Measurements from ENCODE around the gene ASPRV1. TPM values are rescaled to one million over a fixed set of nuclear protein-coding genes. Genes with fewer than 3 reads are reported as not detected.

The ASPRV1 gene
- total RNA-seq, 2 donors from 2014 or later: 0.84 to 0.91 TPM

- TF ChIP-seq, protein P1, sequence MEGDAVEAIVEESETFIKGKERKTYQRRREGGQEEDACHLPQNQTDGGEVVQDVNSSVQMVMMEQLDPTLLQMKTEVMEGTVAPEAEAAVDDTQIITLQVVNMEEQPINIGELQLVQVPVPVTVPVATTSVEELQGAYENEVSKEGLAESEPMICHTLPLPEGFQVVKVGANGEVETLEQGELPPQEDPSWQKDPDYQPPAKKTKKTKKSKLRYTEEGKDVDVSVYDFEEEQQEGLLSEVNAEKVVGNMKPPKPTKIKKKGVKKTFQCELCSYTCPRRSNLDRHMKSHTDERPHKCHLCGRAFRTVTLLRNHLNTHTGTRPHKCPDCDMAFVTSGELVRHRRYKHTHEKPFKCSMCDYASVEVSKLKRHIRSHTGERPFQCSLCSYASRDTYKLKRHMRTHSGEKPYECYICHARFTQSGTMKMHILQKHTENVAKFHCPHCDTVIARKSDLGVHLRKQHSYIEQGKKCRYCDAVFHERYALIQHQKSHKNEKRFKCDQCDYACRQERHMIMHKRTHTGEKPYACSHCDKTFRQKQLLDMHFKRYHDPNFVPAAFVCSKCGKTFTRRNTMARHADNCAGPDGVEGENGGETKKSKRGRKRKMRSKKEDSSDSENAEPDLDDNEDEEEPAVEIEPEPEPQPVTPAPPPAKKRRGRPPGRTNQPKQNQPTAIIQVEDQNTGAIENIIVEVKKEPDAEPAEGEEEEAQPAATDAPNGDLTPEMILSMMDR (conservative IDR thresholded peaks at IDR 0.05): no peak
- Mint-ChIP-seq H3K27ac (no peak overlapping the region), H3K36me3 (ENCODE audit: low read depth) (no peaks in the 10 kb centered on the region), H3K27me3 (ENCODE audit: insufficient read depth) (no peaks in the 10 kb centered on the region), H3K9me3 (no peaks in the 10 kb centered on the region), H3K4me1 (peaks cover 6% of the 10 kb centered on the region), H3K4me3 (no peak overlapping the region)
- Histone ChIP-seq H3K4me3 (ENCODE audit: low read length) (no peak overlapping the region), H3K27me3 (ENCODE audit: control insufficient read depth, insufficient read depth, low read length, poor library complexity, severe bottlenecking) (no peaks in the 10 kb centered on the region), H3K9me3 (ENCODE audit: control insufficient read depth, low read length) (no peaks in the 10 kb centered on the region), H3K36me3 (ENCODE audit: control insufficient read depth, insufficient read depth, low read length) (no peaks in the 10 kb centered on the region), H3K27ac (ENCODE audit: low read depth, low read length) (no peak overlapping the region), H3K4me1 (ENCODE audit: control insufficient read depth, insufficient read depth, low read length) (no peaks in the 10 kb centered on the region), H3K9ac (ENCODE audit: extremely low read depth, low read length, poor library complexity, severe bottlenecking) (no peak overlapping the region)
- WGBS, 2 experiments (ENCODE audit: insufficient coverage in 1 of 2, insufficient read length in 1 of 2): 88 to 95% methylated on average over 3 to 8 of the region's 8 CpGs
- DNase-seq: no peak
These were observed 16.0 kb downstream of the ASPRV1 start for GRCh38 chr2:69945441-69945840.

GRCh38 chr2:69944756-69945155 is 16.7 kb downstream of the ASPRV1 start:
- Histone ChIP-seq H3K9ac (ENCODE audit: extremely low read depth, low read length, poor library complexity, severe bottlenecking) (no peak overlapping the region), H3K4me3 (ENCODE audit: low read length) (no peak overlapping the region), H3K27ac (ENCODE audit: low read depth, low read length) (no peak overlapping the region), H3K27me3 (ENCODE audit: control insufficient read depth, insufficient read depth, low read length, poor library complexity, severe bottlenecking) (no peaks in the 10 kb centered on the region), H3K36me3 (ENCODE audit: control insufficient read depth, insufficient read depth, low read length) (no peaks in the 10 kb centered on the region), H3K4me1 (ENCODE audit: control insufficient read depth, insufficient read depth, low read length) (no peaks in the 10 kb centered on the region), H3K9me3 (ENCODE audit: control insufficient read depth, low read length) (no peaks in the 10 kb centered on the region)
- TF ChIP-seq, protein P1 (conservative IDR thresholded peaks at IDR 0.05): no peak
- no peaks in the 10 kb centered on the region for H3K9me3 Mint-ChIP-seq
- DNase-seq: no peak
- peaks cover under 1% of the 10 kb centered on the region for H3K36me3 Mint-ChIP-seq (ENCODE audit: low read depth)
- H3K27me3 Mint-ChIP-seq (ENCODE audit: insufficient read depth): no peaks in the 10 kb centered on the region
- 95 to 100% methylated on average over 4 to 7 of the region's 7 CpGs for WGBS, 2 experiments (ENCODE audit: insufficient coverage in 1 of 2, insufficient read length in 1 of 2)
- peaks cover 6% of the 10 kb centered on the region for H3K4me1 Mint-ChIP-seq
- no peak overlapping the region for H3K4me3 Mint-ChIP-seq
- H3K27ac Mint-ChIP-seq: no peak overlapping the region

DNA sequence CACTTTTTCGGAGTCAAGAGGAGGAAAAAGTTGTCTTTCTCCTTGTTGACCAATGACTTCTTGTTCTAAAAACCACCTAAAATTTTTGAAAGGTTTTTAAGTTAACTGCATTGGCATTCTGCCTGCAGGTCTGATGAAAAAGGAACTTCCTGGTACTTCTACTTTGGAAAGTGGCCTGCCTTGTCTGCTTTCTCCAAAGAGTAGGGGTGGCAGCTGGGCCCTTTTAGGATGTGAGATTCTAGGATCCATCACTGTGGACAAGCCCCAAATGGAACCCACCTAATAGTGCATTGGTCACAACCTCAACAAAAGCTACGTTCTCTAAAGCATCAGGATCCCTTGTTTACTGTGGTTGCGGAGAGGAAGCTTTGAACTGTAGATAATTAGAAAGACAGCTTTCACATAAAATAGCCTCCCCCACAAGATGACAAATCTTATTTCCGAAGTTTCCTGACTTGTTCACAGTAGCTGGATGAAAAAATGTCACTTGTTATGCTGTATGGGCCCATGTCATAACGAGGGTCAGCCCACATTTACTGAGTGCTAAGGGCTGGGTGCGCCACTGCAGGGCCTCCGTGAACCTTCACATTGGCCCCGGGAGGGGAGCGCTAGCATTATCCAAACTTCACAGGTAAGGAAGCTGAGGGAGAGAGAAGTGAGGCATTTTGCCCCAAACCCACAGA is 17.4 kb downstream of the ASPRV1 start:
- 86 to 94% methylated on average over 4 to 9 of the region's 9 CpGs for WGBS, 2 experiments (ENCODE audit: insufficient coverage in 1 of 2, insufficient read length in 1 of 2)
- Mint-ChIP-seq H3K4me3 (no peak overlapping the region), H3K4me1 (peaks cover 9% of the 10 kb centered on the region), H3K27me3 (ENCODE audit: insufficient read depth) (no peaks in the 10 kb centered on the region), H3K36me3 (ENCODE audit: low read depth) (peaks cover 5% of the 10 kb centered on the region), H3K27ac (no peak overlapping the region), H3K9me3 (no peaks in the 10 kb centered on the region)
- DNase-seq: no peak
- H3K27ac ChIP-seq (ENCODE audit: low read depth, low read length): no peak overlapping the region
- no peaks in the 10 kb centered on the region for H3K9me3 ChIP-seq (ENCODE audit: control insufficient read depth, low read length)
- H3K9ac ChIP-seq (ENCODE audit: extremely low read depth, low read length, poor library complexity, severe bottlenecking): no peak overlapping the region
- TF ChIP-seq, protein P1 (conservative IDR thresholded peaks at IDR 0.05): no peak
- no peaks in the 10 kb centered on the region for H3K27me3 ChIP-seq (ENCODE audit: control insufficient read depth, insufficient read depth, low read length, poor library complexity, severe bottlenecking)
- no peak overlapping the region for H3K4me3 ChIP-seq (ENCODE audit: low read length)
- H3K4me1 ChIP-seq (ENCODE audit: control insufficient read depth, insufficient read depth, low read length): no peaks in the 10 kb centered on the region
- no peaks in the 10 kb centered on the region for H3K36me3 ChIP-seq (ENCODE audit: control insufficient read depth, insufficient read depth, low read length)

Data from endodermal cell (in vitro differentiated cells).